HG02588 (cell line): ENCODE measurements around the gene ATP2A3.
"Not testable (repeated sequence)": the region's sequence is repeated elsewhere in the genome, so short reads cannot be mapped to it uniquely, and the experiment has no call there.

ENCODE experiments used
- ATAC-seq: cut with Tn5 transposase; IDR thresholded peaks from one replicate; pipeline ENCODE4 v1.9.1; 2021; ENCODE audit warnings: mild to moderate bottlenecking, moderate library complexity; ENCODE audit not compliant: unreplicated experiment

ATP2A3 gene

DNA sequence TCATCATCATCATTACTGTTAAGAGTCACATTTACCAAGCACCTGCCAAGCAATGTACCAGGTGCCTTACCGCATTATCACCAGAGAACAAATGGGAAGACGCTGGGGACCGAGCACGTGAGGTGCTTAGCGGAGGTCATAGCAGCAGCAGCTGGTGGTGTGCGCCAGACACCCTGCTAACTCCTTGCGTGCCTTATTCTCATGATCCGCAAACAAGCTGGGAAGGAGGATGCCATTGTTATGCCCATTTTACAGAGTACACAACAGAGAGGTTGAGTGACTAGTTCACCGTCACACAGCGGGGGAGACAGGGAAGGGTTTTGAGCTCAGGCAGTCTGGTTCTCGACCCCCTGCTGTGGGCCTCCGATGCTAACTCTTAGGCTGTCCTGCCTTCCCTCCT lies 7.3 kb downstream of the ATP2A3 start:
- ATAC-seq: no peak

DNA sequence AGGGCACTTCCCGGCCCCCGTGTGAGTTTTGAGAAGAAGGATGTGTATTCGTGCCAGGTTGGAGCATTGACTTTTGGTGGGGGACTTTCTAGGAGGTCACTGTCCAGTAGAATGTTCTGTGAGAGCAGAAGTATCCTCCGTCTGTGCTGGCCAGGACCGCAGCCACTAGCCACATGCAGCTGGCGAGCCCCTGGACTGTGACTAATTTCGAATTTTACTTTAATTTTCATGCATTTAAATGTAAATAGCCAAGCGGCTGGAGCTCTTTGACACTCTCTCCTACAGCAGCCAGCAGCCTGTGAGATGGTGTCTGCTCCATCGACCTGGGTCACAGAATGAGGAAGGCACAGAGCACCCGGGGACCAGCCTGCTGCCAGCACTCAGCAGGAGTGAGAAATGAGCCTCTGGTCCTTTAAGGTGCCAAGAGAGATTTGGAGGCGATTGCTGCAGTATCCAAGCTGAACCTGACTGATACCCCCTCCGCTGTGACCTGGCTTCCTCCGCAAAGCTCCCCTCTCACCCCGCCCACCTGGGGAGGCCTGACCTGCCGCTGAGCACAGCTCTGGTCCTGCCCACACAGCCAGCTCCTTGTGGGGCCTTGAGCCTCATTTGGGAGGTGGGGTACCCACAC lies 7.8 kb downstream of the ATP2A3 start:
- ATAC-seq: no peak

DNA sequence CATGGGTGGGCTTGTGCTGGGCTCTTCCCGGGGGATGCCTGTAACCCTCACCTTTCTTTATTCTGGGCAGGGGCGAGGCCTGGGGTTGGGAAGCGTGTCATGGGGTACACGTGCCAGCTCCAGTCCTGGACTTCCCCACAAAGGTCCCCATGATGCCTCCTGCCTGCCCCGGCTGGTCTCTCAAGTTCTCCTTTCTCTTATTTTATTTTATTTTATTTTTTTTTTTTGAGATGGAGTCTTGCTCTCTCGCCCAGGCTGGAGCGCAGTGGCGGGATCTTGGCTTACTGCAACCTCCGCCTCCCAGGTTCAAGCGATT lies 8.6 kb downstream of the ATP2A3 start:
- ATAC-seq: no peak

DNA sequence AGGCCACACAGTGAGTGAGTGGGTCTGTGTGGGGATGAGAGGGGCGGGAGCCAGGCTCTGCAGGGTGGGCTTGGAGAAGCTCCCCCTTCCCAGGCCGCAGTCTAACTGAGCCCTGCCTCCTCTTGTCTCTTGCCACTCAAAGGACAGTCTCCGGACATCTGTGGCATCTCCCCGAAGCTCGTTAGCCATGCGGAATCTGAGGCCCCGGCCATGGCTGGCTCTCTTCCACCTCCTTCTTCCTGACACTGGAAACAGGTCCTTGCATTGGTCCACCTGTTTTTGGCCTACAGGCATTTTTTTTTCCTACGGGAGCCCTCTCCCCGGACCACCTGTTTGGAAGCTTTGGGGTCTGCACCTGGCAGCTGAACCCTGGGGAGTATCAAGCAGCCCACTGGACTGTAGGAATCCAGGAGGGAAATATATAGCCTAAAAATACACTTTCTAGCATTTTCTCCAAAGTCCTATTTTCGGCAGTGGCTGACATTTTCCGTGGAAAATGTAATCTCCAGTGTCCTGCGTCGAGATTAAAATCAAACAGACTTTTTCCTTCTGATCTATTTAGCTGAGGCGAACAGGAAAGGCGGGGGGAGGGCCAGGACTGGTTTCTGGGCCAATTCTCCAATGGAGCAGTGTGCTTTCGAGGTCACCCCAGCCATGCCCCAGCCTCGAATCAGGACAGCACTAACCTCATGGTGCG lies 9.1 kb downstream of the ATP2A3 start:
- no peak for ATAC-seq

DNA sequence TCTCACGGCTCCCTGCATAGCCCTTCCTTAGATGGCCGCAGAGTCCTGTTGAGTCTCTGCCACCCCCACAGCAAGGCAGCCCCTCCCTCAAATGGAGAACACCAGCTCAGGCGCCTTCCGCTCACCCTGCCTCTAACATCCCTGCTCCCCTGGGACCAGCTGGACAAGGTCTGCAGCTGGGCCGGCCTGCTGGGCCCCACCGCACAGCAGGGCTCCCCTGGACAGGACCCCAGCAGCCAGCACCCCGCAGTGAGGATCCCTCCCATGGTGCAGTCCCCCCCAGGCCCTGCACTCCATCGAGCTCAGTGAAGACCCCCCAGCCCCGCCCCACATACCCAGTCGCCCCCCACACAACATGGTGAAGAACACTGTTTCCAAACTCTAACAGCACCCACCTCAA lies 10.2 kb downstream of the ATP2A3 start:
- no peak for ATAC-seq

DNA sequence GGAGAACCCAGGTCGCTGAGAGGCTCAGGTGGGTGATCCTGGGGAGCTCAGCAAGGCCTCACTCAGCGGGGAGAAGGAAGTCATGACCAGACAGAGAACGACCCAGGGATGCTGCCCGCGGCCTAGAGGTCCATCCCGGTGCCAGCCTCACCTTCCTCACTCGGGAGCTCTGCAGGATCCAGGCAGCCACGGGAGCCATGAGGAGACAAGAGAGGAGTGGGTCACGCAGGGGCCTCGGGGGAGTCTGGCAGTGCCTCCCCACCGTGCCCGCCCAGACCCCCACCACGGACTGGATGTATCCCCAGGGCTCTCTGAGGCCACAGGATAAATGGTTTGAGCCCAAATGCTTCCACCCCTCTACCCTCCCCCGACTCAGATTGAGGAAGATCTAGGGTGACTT lies 10.7 kb downstream of the ATP2A3 start:
- no peak for ATAC-seq

DNA sequence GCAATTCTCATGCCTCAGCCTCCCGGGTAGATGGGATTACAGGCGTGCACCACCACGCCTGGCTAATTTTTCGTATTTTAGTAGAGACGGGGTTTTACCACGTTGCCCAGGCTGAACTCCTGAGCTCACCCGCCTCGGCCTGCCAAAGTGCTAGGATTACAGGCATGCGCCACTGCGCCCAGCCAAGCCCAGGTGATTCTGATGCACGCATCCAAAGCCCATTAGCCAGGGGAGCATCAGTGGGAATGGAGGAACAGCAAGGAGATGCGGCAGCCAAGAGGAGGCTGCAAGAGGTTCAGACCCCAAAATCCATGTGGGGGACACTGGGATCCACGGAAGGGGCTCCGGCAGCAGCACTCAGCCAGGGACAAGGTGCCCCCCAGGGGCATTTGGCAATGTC lies 12.1 kb downstream of the ATP2A3 start:
- no peak for ATAC-seq

DNA sequence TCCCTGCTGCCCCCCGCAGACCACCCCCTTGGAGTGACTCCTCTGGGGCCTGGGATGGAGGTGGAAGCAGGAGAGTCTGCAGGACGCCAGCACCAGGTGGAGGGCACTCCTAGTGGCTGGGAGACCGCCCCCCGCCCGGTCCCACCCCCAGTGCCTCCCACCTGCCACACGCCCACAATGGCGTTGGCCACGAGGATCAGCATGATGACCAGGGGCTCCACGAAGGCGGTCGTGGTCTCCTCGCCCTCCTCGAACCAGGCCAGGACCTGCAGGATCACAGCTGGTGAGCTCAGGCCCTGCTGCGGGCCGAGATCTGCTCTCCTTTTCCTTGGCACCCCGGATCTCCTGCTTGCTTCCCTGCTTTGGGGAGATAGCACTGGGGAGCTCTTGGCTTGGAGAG lies 12.8 kb downstream of the ATP2A3 start:
- no peak for ATAC-seq

DNA sequence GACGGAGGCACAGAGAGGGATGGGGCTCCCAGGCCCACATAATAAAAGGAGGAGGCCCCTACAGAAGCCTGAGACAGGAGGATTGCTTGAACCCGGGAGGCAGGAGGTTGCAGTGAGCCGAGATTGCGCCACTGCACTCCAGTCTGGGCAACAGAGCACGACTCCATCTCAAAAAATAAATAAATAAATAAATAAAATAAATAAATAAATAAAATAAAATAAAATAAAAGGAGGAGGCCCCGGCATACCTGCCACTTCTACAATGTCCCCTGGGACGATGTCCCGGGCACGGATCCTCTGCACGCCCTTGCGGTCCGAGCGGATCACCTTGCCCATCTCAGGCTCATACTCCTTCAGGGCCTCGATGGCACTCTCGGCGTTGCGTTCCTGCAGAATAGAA lies 13.2 kb downstream of the ATP2A3 start:
- no peak for ATAC-seq

DNA sequence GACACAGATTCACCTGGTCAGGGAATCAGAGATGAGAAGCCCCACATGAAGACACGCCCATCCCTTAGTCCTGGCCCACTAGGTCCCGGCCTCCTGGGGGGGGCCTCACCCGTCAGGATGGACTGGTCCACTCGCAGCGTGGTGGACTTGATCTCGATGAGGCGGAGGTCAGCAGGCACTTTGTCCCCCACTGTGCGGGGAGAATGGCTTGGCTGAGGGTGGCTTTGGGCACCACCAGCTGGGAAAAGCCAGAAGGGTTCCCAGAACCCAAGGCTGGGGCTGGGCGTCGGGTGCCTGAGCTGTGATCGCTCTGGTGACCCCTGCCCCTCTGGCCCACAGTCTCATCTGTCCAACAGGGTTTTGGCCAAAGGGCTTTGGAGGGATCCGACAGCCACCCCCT lies 13.7 kb downstream of the ATP2A3 start:
- no peak for ATAC-seq

DNA sequence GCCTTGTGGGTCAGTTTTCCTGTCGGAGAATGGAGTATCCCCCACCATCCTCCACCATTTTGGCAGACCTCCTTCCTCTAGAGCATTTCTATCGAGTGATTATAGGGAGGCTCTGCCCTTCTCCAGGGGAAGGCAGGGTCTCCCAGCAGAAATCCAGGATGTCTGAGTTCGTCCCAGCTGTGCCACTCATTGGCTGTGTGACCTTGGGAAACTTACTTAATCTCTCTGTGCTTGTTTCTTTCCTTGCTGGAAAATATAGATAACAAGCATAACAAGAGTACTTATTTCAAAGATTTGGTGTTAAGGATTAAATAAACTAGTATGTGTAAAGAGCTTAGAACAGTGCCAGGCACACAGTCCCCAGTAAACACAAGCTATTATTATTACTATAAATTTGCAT lies 14.8 kb downstream of the ATP2A3 start:
- ATAC-seq: no peak

DNA sequence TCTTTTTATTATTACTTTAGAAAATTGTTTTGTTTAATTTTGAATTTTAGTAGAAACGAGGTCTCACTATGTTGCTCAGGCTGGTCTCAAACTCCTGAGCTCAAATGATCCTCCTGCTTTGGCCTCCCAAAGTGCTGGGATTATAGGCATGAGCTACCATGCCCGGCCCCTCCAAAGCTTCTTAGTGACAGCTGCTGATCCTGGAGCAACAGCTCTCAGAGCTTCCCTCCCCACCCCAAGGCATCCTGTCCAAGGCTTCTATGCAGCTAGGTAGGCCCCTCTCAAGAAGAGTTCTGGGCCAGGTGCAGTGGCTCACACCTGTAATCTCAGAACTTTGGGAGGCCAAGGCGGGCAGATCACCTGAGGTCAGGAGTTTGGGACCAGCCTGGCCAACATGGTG lies 15.7 kb downstream of the ATP2A3 start:
- ATAC-seq: not testable (repeated sequence)

DNA sequence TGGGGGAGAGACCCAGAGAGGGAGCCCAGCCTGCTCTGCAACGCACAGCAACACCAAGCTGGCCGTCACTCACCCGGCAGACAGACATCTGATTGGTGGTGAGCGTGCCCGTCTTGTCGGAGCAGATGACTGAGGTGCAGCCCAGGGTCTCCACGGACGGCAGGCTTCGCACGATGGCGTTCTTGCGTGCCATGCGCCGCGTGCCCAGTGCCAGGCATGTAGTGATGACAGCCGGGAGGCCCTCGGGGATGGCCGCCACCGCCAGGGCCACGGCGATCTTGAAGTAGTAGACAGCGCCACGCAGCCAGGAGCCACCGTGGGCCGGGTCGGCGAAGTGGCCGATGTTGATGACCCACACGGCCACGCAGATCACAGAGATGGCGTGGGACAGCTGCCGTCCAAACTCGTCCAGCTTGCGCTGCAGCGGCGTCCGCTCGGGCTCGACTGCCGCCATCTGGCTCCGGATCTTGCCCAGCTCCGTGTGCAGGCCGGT lies 16.9 kb downstream of the ATP2A3 start:
- ATAC-seq: no peak

DNA sequence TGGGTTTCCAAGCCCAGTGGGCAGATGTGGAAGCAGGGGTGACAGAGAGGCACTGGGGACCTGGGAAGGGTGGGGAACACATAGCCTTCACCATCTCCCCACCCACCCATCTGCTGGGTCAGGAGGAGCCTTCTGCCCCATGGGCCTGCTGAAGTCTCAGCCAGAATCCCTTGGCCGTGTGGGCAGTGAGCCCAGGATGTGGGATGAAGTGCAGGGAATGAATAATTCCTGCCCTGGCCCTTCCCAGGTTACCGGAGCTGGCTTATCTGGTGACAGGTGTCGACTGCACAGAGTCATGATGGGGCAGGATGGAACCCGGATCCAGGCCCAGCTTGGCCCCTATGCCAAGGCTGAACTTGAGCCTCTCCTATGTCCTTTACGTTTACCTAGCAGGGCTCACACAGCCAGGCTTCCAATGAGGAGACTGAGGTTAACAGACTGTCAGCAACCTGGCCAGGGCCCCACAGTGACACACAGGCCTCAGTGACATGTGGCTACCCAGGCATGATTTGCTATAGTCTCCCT lies 17.5 kb downstream of the ATP2A3 start:
- ATAC-seq: no peak

DNA sequence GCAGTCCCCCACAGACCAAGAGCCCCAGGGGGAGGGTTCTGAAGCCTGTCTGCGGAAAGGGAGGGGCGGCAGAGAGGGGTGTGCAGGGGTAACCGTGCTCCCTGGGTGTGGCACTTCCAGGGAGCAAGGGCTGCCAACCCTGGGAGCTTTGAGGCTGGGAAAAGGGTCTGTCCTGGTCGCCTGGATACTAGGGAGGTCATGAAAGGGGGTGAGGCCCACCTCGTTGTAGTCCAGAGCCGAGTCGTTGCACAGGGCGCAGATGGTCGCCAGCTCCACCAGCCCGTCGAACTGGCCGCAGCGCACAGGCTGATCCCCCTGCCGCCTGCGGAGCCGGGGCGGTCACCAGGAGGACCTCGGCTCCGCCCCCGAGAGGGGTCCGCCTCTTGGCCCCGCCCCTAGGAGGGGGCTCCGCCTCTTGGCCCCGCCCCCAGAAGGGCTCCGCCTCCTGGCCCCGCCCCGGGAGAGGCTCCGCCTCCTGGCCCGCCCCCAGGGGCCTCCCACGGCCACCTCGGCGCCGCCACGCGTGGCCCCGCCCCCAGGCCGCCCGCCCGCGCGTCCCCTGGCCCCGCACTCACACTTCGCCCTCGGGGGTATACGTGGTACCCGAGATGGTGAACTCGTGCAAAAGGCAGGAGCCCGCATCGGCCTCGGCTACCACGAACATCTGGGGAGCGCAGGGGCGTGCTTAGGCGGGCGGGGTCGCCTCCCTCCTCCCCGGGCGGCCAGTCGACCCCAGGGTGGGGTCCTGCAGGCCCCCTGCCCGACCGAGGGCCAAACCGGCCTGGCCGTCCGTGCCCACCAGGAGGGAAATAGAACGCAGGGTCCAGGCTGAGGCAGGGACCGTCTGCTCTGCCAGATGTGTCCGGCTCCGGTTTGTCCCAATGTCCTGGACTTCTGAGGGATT lies 19.5 kb downstream of the ATP2A3 start:
- no peak for ATAC-seq

DNA sequence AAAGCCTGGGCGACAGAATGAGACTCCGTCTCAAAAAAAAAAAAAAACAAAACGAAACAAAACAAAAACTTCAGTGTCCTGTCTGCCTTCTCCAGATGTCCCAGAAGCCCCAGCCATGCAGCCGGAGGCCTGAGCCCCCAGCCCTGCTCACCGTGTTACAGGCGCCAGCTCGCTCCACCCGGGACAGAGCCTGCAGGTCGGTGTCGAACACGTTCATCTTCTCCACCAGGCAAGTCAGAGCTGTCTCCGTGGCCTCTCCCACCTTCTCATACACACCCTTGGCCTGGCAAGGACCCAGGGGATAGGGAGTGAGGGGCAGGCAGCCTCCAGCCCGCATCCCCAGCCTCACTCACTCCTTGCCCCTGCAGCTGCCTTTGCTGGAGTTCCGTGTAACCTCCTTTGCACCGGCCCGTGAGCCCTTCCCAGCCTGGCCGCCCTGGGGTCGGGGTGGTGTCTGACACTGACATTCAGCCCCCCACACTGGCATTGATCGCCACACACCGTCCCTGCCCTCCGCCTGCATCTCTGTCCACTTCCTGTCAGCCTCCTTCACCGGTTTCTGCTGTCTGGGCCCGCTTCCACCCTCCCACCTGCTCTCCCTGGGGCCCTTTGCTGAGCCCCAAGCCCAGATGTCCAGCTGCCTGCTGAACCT lies 20.9 kb downstream of the ATP2A3 start:
- ATAC-seq: no peak

DNA sequence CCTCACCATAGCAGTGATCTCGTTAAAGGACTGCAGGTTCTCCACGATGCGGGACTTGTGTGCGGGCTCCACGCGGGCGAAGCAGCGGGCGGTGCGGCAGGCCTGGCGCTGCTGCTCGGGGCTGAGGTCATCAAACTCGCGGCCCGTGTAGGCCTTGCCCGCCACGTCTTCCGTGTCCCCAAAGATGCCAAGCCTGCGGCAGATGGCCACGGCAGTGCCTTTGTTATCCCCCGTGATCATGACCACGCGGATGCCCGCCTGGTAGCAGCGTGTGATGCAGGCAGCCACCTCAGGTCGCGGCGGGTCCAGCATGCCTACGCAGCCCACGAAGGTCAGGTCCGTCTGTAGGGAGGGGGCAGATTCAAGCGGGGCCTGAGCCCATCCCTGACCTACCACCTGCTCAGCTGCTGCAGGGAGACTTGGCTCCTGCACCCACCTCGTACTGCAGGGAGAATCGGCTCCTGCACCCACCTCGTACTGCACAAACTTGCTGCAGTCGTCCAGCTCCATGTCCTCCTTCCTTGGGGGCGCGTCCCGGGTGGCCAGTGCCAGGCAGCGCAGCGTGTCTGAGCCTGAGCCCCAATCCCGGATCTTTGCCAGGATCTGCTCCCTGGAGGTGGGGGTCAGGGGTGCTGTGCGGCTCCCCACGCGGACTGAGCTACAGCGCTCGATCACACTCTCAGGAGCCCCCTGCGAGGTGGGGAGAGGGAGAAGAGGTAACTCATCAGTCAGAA lies 23.1 kb downstream of the ATP2A3 start:
- no peak for ATAC-seq

DNA sequence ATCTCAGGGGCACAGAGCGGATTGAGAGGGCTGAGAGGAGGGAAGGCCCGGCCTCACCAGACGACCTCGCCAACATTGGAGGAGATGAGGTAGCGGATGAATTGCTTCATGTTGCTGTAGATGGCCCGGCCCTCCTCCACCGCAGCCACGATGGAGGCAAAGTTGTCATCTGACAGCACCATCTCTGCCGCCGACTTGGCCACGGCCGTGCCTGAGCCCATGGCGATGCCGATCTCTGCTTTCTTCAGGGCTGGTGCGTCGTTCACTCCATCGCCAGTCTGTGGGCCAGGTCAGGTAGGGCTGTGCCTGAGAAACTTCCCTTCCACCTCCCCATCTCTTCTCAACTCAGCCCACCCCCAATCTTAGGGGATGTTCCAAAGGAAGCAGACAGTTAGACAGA lies 26.9 kb downstream of the ATP2A3 start:
- no peak for ATAC-seq

DNA sequence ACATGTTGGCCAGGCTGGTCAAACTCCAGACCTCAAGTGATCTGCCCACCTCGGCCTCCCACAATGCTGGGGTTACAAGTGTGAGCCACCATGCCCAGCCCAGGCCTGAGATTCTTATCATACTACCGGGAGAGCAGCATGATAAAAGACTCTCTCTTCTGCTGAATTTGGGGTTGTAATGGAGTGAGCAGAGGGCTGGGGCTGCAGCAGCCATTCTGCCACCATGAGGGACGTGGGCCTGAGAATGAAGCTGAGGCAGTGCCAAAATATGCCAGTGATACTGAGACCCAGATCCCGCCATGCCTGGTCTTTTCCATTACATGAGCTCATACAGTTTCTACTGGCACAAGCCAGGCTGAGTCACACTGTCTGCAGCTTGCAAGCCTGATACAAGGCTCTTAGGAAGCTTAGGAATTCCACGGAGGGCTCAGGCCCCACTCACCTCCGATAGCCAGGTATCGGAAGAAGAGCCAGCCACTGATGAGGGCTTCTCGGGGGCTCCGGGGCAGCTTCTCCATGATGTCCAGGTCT lies 28.3 kb downstream of the ATP2A3 start:
- no peak for ATAC-seq

DNA sequence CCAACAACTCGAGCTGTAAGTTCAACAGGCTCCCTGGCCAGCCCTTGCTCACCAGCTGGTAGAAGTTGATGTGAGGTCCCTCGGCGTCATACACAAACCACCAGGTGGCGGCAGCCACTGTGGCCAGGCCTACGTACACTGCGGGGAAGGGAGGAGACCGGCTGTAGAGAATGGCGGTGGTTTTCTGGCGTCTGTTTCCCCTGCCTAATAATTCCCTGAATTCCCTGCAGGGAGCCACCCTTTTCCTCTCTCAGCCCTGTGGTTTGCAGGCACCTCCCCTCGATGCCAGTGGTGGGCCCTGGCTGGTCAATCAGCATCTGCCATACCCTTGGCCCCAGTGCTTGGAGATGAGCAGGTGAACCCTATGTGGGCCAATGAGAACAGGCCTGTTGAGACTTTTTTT lies 29.1 kb downstream of the ATP2A3 start:
- no peak for ATAC-seq
